GM19035 (cell line): ENCODE data around the gene FGB.

Source experiments
- ATAC-seq: cut with Tn5 transposase; IDR thresholded peaks from one replicate; pipeline ENCODE4 v1.9.1; 2021; ENCODE audit not compliant: unreplicated experiment

Gene FGB

DNA sequence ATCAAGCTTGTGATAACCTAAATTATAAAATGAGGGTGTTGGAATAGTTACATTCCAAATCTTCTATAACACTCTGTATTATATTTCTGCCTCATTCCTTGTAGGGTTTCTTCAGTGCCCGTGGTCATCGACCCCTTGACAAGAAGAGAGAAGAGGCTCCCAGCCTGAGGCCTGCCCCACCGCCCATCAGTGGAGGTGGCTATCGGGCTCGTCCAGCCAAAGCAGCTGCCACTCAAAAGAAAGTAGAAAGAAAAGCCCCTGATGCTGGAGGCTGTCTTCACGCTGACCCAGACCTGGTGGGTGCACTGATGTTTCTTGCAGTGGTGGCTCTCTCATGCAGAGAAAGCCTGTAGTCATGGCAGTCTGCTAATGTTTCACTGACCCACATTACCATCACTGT lies 2.9 kb downstream of the FGB start:
- ATAC-seq = no peak

DNA sequence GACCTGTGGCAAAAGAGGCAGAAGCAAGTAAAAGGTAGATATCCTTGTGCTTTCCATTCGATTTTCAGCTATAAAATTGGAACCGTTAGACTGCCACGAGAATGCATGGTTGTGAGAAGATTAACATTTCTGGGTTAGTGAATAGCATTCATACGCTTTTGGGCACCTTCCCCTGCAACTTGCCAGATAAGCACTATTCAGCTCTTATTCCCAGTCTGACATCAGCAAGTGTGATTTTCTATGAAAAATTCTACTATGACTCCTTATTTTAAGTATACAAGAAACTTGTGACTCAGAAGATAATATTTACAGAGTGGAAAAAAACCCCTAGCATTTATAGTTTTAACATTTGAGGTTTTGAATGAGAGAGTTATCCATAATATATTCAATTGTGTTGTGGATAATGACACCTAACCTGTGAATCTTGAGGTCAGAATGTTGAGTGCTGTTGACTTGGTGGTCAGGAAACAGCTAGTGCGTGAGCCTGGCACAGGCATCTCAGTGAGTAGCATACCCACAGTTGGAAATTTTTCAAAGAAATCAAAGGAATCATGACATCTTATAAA lies 3.9 kb downstream of the FGB start:
- ATAC-seq = no peak

DNA sequence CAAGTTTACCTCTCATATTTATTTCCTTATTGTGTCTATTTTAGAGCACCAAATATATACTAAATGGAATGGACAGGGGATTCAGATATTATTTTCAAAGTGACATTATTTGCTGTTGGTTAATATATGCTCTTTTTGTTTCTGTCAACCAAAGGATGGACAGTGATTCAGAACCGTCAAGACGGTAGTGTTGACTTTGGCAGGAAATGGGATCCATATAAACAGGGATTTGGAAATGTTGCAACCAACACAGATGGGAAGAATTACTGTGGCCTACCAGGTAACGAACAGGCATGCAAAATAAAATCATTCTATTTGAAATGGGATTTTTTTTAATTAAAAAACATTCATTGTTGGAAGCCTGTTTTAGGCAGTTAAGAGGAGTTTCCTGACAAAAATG lies 6.2 kb downstream of the FGB start:
- no peak for ATAC-seq

DNA sequence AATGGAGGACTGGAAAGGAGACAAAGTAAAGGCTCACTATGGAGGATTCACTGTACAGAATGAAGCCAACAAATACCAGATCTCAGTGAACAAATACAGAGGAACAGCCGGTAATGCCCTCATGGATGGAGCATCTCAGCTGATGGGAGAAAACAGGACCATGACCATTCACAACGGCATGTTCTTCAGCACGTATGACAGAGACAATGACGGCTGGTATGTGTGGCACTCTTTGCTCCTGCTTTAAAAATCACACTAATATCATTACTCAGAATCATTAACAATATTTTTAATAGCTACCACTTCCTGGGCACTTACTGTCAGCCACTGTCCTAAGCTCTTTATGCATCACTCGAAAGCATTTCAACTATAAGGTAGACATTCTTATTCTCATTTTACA lies 6.8 kb downstream of the FGB start:
- ATAC-seq = no peak

DNA sequence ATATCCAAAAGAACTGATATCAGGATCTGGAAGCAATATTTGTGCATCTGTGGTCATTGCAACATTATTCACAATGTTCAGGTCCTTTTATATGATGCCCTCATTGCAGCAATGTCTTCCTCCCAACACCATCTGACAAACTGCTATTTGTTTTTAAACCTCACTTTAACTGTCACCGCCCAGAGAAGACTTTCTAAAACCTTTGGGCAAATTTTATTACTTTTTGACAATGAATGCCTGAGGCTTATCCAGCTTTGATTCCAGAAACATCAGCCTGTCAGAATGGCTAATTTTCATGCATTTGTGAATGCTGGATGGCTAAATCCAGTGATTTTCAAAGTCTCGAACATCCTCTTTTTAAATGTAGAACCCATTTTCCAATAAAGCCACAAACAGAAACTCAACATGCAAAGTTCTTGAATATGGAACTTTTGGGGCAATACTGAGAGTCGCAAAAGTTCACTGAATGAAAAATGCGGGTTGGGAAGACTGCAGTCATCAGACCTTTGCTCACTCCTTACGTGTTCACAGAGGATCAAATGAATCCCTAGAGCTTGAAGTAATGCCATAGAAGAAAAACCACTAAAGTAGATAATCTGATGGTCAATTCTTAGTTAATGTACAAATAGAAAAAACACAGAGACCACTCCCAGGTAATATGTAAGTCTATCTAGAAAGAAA lies 10.5 kb downstream of the FGB start:
- ATAC-seq = no peak

DNA sequence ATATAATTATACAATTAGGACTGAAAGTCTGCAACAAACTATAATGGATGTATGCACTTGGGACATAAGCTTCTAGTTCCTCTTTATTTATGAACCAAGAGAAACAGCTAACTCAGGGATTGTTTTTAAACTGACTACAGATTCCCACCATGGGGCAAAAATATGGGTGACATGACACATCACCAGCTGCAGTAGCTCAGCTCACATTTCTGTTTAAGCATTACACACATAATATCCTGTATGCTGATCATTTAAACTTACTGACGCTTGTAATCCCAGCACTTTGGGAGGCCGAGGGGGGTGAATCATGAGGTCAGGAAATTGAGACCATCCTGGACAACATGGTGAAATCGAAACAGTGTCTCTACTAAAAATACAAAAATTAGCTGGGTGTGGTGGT lies 11.5 kb downstream of the FGB start:
- no peak for ATAC-seq

DNA sequence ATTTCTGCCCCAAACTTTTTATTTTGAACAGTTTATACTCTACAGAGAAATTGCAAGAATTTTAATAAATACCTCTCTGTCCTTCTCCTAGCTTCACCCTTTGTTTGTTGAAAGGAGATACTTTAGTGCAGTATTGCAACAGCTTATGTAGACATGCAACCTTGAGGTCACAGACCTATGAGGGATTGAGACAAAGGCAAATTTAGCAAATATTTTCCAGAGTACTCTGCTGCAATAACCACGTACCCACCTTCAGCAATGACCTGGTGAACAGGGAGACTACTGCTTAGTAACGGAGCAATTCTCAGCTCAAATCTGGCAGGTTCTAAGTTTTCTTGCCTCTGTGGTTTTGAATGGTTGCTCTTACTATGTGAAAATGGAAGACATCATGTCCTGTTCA lies 14.5 kb downstream of the FGB start:
- no peak for ATAC-seq

DNA sequence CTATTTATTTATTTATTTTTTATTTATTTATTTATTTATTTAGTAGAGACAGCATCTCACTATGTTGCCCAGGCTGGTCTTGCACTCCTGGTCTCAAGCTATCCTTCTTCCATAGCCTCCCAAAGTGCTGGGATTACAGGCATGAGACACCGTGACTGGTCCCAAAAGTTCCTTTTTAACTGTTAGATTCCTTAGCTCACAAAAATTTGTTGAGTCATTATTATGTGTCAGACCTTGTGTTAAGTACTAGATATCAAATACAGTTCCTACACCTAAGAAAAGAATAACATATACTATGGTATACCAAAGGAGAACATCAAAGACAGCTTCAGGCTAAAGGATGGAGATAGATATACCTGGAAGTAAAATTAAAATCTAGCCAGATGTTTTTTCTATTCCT lies 16.1 kb downstream of the FGB start:
- no peak for ATAC-seq

DNA sequence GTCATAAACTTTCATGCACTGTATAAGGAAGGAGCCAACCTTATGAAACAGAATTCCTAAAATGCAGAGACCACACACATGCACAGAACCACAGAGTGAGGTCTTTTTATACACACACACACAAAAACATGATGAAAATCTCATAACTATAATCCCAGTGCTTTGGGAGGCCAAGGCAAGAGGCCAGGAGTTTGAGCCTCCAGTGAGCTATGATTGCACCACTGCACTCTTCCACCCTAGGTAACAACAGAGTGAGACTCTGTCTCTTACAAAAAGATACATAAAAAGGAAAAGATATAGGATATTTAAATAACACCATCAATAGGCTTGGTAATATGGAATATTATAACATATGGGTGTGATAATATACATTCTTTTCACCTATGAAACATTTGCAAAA lies 17.1 kb downstream of the FGB start:
- ATAC-seq = no peak

DNA sequence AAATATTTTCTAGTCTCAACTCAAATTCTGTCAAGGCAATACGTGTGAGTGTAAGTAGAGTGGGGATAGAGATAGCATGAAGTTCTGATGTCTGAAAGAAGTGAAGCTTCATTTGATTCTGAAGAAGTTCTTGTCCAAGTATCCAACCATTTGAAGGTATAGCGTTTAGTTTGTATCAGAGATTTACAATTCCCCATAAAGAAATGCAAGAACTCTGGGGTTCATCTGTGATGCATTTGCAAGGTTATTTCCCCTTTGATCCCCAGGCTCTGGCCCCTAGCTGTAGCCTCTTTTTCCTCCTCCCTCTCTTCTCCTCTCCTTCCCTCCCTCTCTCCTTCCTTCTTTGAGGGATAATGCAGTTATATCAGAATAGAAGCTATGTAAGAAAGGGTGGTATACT lies 19.9 kb downstream of the FGB start:
- ATAC-seq = no peak

DNA sequence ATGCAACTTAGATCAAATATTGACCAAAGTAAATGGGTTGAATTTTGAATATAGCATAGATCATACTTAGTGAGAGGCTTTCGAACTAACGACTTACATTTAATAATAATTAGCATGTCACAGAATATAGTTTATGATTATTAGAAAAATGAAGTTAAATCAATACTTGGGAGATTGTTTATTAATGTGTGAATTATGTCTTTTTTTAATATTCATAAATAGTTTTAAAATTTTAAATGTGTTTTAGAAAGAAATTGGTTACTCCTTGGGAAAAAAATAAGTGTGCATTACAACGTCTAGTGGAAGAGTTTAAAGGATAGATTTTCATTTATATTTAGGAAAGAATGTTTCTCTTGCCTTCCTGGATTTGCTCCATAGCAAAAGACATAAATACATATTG lies 20.4 kb downstream of the FGB start:
- no peak for ATAC-seq

DNA sequence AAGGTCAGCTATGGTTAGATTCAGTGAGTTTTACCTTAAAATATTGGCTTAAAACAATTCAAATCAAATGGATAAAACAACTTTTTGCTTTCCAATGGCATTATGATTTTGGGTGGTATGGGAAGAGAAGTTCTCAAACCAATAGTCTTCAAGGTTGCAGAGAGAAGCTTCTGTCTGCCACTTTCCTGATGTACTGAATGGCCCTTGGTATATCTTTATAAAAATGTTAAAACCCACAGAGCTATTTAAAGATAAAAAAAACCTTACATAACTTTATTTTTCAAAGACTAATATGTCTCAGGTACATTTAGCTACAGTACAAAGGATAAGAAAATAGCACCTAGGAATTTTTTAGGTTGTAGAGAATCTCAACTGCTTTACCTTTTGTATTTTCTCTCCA lies 20.9 kb downstream of the FGB start:
- no peak for ATAC-seq

DNA sequence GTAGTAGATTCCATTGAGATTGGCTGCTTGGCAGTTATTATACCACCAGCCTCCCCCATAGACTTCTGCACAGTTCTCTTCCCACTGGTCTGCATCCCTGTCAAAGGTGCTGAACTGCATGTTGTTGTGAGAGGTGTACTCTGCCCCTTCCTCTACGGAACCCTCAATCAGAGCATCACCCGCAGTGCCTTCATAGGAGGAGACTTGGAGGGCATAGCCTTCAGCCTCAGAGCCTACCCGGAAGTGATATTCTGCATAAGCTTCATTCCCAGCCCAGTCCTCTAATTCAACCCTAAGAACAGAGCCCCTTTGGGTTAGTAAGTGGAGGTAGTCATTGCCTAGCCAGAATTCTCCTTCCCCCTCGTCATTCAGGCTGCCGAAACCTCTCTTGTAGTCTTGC lies 21.4 kb downstream of the FGB start:
- no peak for ATAC-seq

DNA sequence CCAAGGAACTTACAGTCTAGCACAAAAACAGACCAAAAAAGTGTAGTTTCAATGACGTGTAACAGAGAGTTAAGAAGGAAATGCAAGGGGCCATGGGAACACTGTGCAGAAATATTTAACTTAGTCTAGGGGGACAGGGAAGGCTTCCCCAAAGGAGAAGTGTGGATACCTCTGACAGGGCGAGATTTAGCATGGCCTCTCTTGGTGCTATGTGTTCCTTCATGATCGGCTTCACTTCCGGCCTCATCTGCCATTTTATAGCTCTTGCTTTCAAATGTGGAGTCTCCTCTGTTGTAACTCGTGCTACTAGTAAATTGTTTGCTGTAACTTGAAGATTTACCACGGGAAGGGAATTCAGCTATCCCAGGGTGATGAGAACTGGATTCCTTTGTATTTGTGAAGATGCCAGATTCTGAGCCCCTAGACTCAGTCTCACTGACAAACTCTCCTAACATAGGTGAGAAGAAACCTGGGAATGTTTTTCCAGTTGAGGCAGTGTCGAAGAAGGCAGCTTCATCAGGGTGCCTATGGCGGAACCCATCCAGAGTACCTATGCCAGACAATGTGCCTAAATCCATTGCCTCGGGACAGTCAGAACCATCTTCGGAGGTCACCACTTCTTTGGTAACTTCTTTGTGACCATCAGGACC lies 22.7 kb downstream of the FGB start:
- ATAC-seq = no peak

DNA sequence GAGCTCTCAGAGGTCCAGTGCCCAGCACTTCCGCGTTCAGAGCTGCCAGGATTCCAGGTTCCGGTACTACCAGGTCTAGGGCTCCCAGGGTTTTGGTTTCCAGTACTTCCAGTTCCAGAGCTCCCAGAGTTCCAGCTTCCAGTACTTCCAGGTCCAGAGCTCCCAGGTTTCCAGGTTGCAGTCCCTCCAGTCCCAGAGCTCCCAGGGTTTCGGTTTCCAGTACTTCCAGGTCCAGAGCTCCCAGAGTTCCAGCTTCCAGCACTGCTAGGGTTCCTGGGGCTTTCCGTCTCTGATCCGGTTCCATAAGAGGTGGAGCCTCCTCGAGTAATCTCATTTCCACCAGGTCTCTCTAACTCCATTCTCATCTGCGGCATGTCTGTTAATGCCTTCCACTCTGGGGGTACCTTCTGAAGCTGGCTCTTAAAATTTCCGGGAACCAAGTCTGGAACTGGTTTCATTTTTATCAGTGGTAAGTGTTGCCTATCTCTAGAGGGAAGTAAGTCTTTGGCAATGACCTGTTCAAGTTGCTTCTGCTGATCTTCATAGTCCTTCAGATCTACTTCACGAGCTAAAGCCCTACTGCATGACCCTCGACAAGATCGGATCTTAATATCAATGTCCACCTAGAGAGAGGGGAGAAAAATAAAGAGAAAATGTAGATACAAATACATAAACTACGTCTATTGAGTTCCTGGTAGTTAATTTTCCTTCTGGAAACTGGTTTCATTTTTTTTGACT lies 23.7 kb downstream of the FGB start:
- no peak for ATAC-seq

DNA sequence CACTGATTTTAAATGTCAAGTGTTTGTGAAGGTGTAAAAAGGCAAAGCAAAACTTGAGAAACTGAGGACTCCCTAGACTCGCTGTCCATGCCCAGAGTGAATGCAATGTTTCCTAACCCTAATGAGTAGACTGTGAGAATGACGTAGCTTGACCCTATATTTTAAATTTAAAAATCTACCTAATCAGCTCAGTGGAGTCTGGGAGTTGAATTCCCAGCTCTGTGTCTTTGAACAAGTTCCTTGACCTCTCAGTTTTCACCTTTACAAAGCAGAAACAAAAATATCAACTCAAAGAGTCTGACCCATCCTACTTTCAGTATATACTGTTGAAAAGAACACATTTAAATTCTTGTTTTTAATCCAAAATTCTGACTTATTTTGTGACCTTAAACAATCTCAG lies 25.4 kb downstream of the FGB start:
- ATAC-seq = no peak

DNA sequence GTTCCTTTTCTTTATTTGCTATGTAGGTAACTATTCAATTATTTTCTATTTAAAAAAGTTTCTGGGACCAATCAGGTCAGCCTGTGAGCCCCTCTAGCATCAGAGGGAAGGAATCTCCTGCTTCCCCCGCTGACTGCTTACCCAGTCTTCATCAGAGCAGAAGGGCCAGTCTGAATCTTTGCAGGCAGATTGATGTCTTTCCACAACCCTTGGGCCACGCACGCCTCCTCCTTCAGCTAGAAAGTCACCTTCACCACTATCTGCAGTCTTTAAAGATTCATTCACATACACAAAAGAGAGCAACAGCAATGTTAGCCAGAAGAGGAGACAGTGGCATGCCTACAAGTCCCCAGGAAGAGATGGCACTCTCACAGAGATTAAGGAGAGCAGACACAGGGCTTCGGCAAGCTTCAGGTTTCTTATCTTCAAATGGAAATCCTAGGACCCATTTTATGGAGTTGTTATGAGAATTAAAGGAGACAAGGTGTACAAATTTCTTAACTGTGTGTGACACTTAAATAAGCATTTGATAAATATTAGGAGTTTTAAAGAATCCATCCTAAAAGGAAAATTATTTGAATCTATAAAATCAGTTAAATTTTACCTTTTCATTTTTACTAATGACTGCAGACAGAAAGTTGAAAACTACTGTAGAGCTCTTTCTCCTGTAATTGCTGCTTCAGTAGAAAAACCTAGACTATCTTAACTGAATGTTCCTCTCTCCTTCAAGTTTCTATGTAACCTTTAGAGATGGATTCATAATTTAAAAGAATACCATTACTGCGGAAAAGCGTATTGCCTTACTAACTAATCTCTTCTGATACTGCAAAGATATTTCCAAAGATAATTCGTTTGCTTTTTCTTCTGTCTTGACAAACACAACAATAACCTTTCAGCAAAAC lies 26.7 kb downstream of the FGB start:
- no peak for ATAC-seq

DNA sequence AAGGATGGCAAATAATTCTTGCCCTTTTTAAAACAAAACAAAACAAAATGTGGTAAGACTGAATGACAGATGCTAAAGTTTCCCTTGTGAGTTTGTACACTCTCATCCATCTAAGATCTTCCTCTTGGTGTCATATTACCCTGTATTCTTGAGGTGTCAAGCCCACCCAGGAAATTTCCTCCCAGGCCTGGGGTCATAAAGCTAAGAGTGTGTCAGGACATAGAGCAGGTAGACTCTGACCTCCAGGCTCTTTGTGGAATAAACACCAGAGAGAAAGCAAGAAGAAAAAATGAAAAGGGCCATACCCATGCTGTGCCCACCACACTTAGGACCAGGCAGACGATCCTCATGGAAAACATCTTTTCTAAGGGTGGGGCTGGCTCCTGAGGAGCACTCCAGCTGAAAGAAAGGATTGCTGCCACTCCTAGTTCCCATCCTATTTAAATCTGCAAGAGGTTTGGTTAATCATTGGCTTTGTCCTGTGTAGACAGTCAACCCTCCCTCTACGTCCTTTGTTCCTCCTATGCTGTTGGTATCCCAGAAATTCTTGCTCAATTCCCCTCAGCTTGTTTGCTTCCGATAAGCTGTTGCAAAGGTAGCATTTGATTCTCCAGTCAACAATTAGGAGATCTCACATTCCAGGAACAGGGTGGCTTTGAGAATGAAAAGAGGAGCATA lies 27.7 kb downstream of the FGB start, which contains the start of gene FGA:
Gene FGA, minus strand, starts transcription at position 414 of the 678 bp plus-strand sequence. Its CDS starts 55 bp downstream, at position 359.
- no peak for ATAC-seq

DNA sequence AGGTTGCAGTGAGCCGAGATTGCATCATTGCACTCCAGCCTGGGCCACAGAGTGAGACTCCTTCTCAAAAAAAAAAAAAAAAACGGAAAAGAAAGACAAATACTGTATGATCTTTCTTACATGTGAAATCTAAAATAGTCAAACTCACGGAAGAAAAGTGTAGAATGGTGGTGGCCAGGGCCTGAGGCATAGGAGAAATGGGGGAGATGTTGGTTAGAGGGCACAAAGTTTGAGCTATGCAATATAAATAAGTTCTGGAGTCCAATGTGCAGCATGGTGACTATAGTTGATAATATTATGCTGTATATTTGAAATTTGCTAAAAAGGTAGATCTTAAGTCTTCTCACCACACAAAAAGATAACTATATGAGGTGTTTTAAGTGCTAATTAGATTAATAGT lies 29.1 kb downstream of the FGB start:
- no peak for ATAC-seq

DNA sequence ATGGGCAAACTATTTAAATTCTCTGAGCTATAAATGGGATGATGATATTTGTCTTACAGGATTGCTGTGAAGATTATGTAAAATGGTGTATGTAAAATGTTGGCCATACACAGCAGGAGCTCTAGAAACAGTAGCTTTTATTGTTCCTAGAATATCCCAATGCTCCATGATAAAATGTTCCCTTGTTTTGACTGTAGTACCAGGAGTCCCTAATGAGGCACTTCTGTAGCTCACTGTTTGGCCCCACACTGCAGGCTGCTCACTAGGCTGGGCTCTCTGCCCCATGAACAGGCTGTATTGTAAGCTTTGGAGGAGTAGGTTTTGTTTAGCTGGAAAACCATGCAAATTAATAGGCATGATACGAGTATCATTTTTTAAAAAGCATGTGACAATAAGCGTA lies 31.1 kb downstream of the FGB start:
- ATAC-seq = no peak
